GM23338 (cell line): ENCODE results near the gene SORD. TPM values are rescaled to one million over a fixed set of nuclear protein-coding genes. Genes with fewer than 3 reads are reported as not detected.

Source experiments
- ATAC-seq: fragments of 200-7000 bp; cut with Tn5 transposase; 3 replicates; pipeline ENCODE4 v1.9.1; 2020
- DNase-seq: peaks from one replicate; pipeline ENCODE4 v3.0.0-alpha.2; 2015; ENCODE audit warnings: low spot score
- H2AFZ ChIP-seq: fragments of 200-600 bp; sonication (generic); 2 replicates; pipeline ENCODE4 v1.8.0; 2016; ENCODE audit warnings: antibody characterized with exemption, mild to moderate bottlenecking, moderate library complexity
- H3F3A ChIP-seq: fragments of 200-600 bp; sonication (generic); replicated peaks from 2 replicates; pipeline ENCODE4 v1.8.0; 2017; ENCODE audit warnings: antibody characterized with exemption, mixed run types, low read depth
- H3K27ac ChIP-seq: fragments of 200-600 bp; sonication (generic); 2 replicates; pipeline ENCODE4 v1.6.1; 2016; ENCODE audit warnings: low read depth
- H3K27me3 ChIP-seq: fragments of 200-600 bp; sonication (generic); 2 replicates; pipeline ENCODE4 v1.8.0; 2016; ENCODE audit warnings: mild to moderate bottlenecking, mixed run types, moderate library complexity; ENCODE audit not compliant: insufficient read depth
- H3K36me3 ChIP-seq: fragments of 200-600 bp; sonication (generic); 2 replicates; pipeline ENCODE4 v1.8.0; 2016; ENCODE audit warnings: mild to moderate bottlenecking; ENCODE audit not compliant: insufficient read depth
- H3K4me1 ChIP-seq: fragments of 200-600 bp; sonication (generic); 2 replicates; pipeline ENCODE4 v1.8.0; 2016; ENCODE audit warnings: mild to moderate bottlenecking, moderate library complexity; ENCODE audit not compliant: insufficient read depth
- H3K4me2 ChIP-seq: fragments of 200-600 bp; sonication (generic); 2 replicates; pipeline ENCODE4 v1.7.1; 2017; ENCODE audit warnings: mixed run types
- H3K4me3 ChIP-seq: fragments of 200-600 bp; sonication (generic); 2 replicates; pipeline ENCODE4 v1.6.1; 2016; ENCODE audit warnings: mixed run types
- H3K79me2 ChIP-seq: fragments of 200-600 bp; sonication (generic); replicated peaks from 2 replicates; pipeline ENCODE4 v1.8.0; 2017; ENCODE audit warnings: mild to moderate bottlenecking; ENCODE audit not compliant: insufficient read depth
- H3K9me2 ChIP-seq: fragments of 200-600 bp; sonication (generic); 2 replicates; pipeline ENCODE4 v1.8.0; 2017; ENCODE audit not compliant: insufficient read depth
- H4K20me1 ChIP-seq: fragments of 200-600 bp; sonication (generic); replicated peaks from 2 replicates; pipeline ENCODE4 v1.8.0; 2017; ENCODE audit warnings: mild to moderate bottlenecking; ENCODE audit not compliant: insufficient read depth
- H3K27ac Mint-ChIP-seq: 2 replicates; pipeline ENCODE4 v1.8.0; 2020; ENCODE audit warnings: inconsistent platforms, mild to moderate bottlenecking, moderate library complexity, mixed read lengths
- H3K27me3 Mint-ChIP-seq: 3 replicates; pipeline ENCODE4 v1.8.0; 2022; ENCODE audit warnings: low read depth, mild to moderate bottlenecking, moderate library complexity, mixed read lengths, inconsistent platforms; ENCODE audit not compliant: insufficient read depth, poor library complexity
- H3K36me3 Mint-ChIP-seq: 3 replicates; pipeline ENCODE4 v1.8.0; 2021; ENCODE audit warnings: low read depth, mild to moderate bottlenecking, inconsistent platforms, moderate library complexity, mixed read lengths
- H3K4me1 Mint-ChIP-seq: 3 replicates; pipeline ENCODE4 v1.8.0; 2020; ENCODE audit warnings: mild to moderate bottlenecking, inconsistent platforms, mixed read lengths
- H3K4me3 Mint-ChIP-seq: 3 replicates; pipeline ENCODE4 v1.8.0; 2021; ENCODE audit warnings: moderate library complexity, mild to moderate bottlenecking, inconsistent platforms, mixed read lengths
- H3K9me3 Mint-ChIP-seq: 3 replicates; pipeline ENCODE4 v1.8.0; 2020; ENCODE audit warnings: moderate library complexity, mild to moderate bottlenecking, inconsistent platforms, mixed read lengths
- CREB1 ChIP-seq: fragments of 250-450 bp; sonication (Bioruptor Pico); IDR thresholded peaks from 2 replicates; pipeline ENCODE4 v1.5.0; 2020; ENCODE audit warnings: low read depth, mild to moderate bottlenecking, moderate library complexity
- CTCF ChIP-seq, 2 experiments: fragments of 200-600 bp in 1 of 2; sonication (generic) in 1 of 2; conservative IDR thresholded peaks; 2 replicates each; pipeline versions ENCODE4 v1.5.1 to v1.6.1; 2016 to 2017; ENCODE audit warnings: antibody characterized with exemption in 2 of 2, low read depth in 2 of 2, mild to moderate bottlenecking in 2 of 2, moderate library complexity in 1 of 2
- ETS1 ChIP-seq: IDR thresholded peaks from 2 replicates; pipeline ENCODE4 v1.6.1; 2016; ENCODE audit warnings: antibody characterized with exemption
- EZH2 ChIP-seq: fragments of 200-600 bp; sonication (generic); IDR thresholded peaks from one replicate; pipeline ENCODE4 v1.8.0; 2017; ENCODE audit warnings: antibody characterized with exemption, mild to moderate bottlenecking, low read depth; ENCODE audit not compliant: unreplicated experiment
- EZH2phosphoT487 ChIP-seq: fragments of 200-600 bp; sonication (generic); IDR thresholded peaks from one replicate; pipeline ENCODE4 v1.8.1; 2018; ENCODE audit warnings: antibody characterized with exemption; ENCODE audit not compliant: unreplicated experiment
- JUNB ChIP-seq: IDR thresholded peaks from one replicate; pipeline ENCODE4 v1.6.1; 2016; ENCODE audit warnings: antibody characterized with exemption; ENCODE audit not compliant: unreplicated experiment
- NANOG ChIP-seq: IDR thresholded peaks from 2 replicates; pipeline ENCODE4 v1.6.1; 2016; ENCODE audit warnings: antibody characterized with exemption, borderline replicate concordance
- POLR2AphosphoS5 ChIP-seq: IDR thresholded peaks from 2 replicates; pipeline ENCODE4 v1.6.1; 2016; ENCODE audit warnings: antibody characterized with exemption, low read depth
- REST ChIP-seq: IDR thresholded peaks from one replicate; pipeline ENCODE4 v1.6.1; 2018; ENCODE audit warnings: antibody characterized with exemption; ENCODE audit not compliant: unreplicated experiment
- STAT1 ChIP-seq: IDR thresholded peaks from one replicate; pipeline ENCODE4 v1.6.1; 2016; ENCODE audit warnings: antibody characterized with exemption; ENCODE audit not compliant: unreplicated experiment
- ZNF114 ChIP-seq: fragments of 250-450 bp; sonication (Bioruptor Pico); IDR thresholded peaks from 2 replicates; pipeline ENCODE4 v1.5.0; 2020; ENCODE audit warnings: mild to moderate bottlenecking, moderate library complexity
- ZNF331 ChIP-seq: fragments of 250-450 bp; sonication (Bioruptor Pico); IDR thresholded peaks from 2 replicates; pipeline ENCODE4 v1.5.0; 2020; ENCODE audit warnings: low read depth, mild to moderate bottlenecking, moderate library complexity
- ZNF462 ChIP-seq: fragments of 250-450 bp; sonication (Bioruptor Pico); IDR thresholded peaks from 2 replicates; pipeline ENCODE4 v1.5.0; 2020; ENCODE audit warnings: mild to moderate bottlenecking, moderate library complexity
- polyA plus RNA-seq: library from polyadenylated mRNA; unstranded; fragments of >200 nt; fragmentation: Nextera tagmentation; extraction: Ambion mirVana; gene quantifications from 2 replicates; pipeline ENCODE4 v1.2.1, GENCODE V29; 2016
- total RNA-seq: library from RNA; depleted of rRNA; stranded (reverse); fragments of >200 nt; shearing (Covaris generic); gene quantifications from 2 replicates; pipeline ENCODE4 v1.2.3, GENCODE V29; 2014

Gene SORD
- total and polyA plus RNA-seq, 2 experiments from 2014 or later = 12.5 to 55.0 TPM

GRCh38 chr15:45121020-45121419 lies 98.0 kb downstream of the SORD start:
- Histone ChIP-seq H4K20me1 (no peaks in the 10 kb centered on the region; the same call in 1 of the 2 replicates), H3K9me2 (no peaks in the 10 kb centered on the region), H3K79me2 (no peaks in the 10 kb centered on the region), H3K4me1 (peaks cover 11% of the 10 kb centered on the region; the same call in 1 of the 2 replicates), H3K36me3 (no peaks in the 10 kb centered on the region), H3F3A (no peaks in the 10 kb centered on the region), H3K27me3 (peaks cover 92% of the 10 kb centered on the region), H3K4me2 (no peak overlapping the region), H2AFZ (no peak overlapping the region), H3K4me3 (no peak overlapping the region), H3K27ac (no peak overlapping the region)
- DNase-seq (no peak), ATAC-seq (no peak)
- peaks cover 42% of the 10 kb centered on the region for H3K27me3 Mint-ChIP-seq
- no peak for TF ChIP-seq JUNB
- no peak for TF ChIP-seq EZH2phosphoT487
- TF ChIP-seq ETS1 = no peak
- no peak for TF ChIP-seq STAT1
- TF ChIP-seq EZH2 = no peak
- no peak for TF ChIP-seq ZNF331 (CRISPR knock-in tag)
- no peak for TF ChIP-seq POLR2AphosphoS5
- no peak for TF ChIP-seq CTCF (conservative IDR thresholded peaks at IDR 0.05; ENCODE audit: low read depth in 2 of 2)
- no peak for TF ChIP-seq ZNF114 (CRISPR knock-in tag)
- TF ChIP-seq ZNF462 = no peak
- no peak for TF ChIP-seq NANOG
- TF ChIP-seq REST = no peak
- TF ChIP-seq CREB1 (CRISPR knock-in tag) = no peak
- H3K36me3 Mint-ChIP-seq = no peaks in the 10 kb centered on the region
- H3K9me3 Mint-ChIP-seq = peaks cover 8% of the 10 kb centered on the region; the same call in 2 of the 3 replicates
- H3K4me3 Mint-ChIP-seq = no peak overlapping the region
- H3K4me1 Mint-ChIP-seq = peaks cover 8% of the 10 kb centered on the region; the same call in 2 of the 3 replicates
- H3K27ac Mint-ChIP-seq = no peak overlapping the region
